Dendritic cell treated with granulocyte-macrophage colony-stimulating factor and Interleukin-4, amounts not matched to agents 40 ng/mL and 50 ng/mL, for 4 days (primary cell): Measurements from ENCODE around the gene NAT14.
"Not testable (repeated sequence)": the region's sequence is repeated elsewhere in the genome, so short reads cannot be mapped to it uniquely, and the experiment has no call there.

Source experiments
- H3K27ac Mint-ChIP-seq: one replicate; pipeline ENCODE4 v1.8.0; 2022; ENCODE audit warnings: mild to moderate bottlenecking, mixed read lengths
- H3K27me3 Mint-ChIP-seq: one replicate; pipeline ENCODE4 v1.8.0; 2022; ENCODE audit warnings: mild to moderate bottlenecking, mixed read lengths
- H3K36me3 Mint-ChIP-seq: one replicate; pipeline ENCODE4 v1.8.0; 2022; ENCODE audit warnings: low read depth, mixed read lengths
- H3K4me1 Mint-ChIP-seq: one replicate; pipeline ENCODE4 v1.8.0; 2022; ENCODE audit warnings: low read depth, mixed read lengths
- H3K4me3 Mint-ChIP-seq: one replicate; pipeline ENCODE4 v1.8.0; 2022; ENCODE audit warnings: mild to moderate bottlenecking, moderate library complexity, mixed read lengths
- H3K9me3 Mint-ChIP-seq: one replicate; pipeline ENCODE4 v1.8.0; 2022; ENCODE audit warnings: mixed read lengths
- intact Hi-C: fragments of 100-400 bp; cut with micrococcal nuclease; formaldehyde crosslinking; loops from one replicate; pipeline ENCODE4 v1.15.0; 2022

NAT14 gene

GRCh38 chr19:55447421-55448174 lies 37.4 kb upstream of the NAT14 start:
- H3K36me3 Mint-ChIP-seq = no peaks in the 10 kb centered on the region
- H3K27me3 Mint-ChIP-seq = peaks cover 55% of the 10 kb centered on the region
- H3K4me3 Mint-ChIP-seq = no peak overlapping the region
- H3K27ac Mint-ChIP-seq = no peak overlapping the region
- intact Hi-C loops = no loop called here
- H3K4me1 Mint-ChIP-seq = peaks cover 12% of the 10 kb centered on the region
- H3K9me3 Mint-ChIP-seq = no peaks in the 10 kb centered on the region

- H3K36me3 Mint-ChIP-seq, H3K27ac Mint-ChIP-seq, H3K4me3 Mint-ChIP-seq, H3K9me3 Mint-ChIP-seq, intact Hi-C loops, H3K4me1 Mint-ChIP-seq: not testable (repeated sequence)
- peaks cover 55% of the 10 kb centered on the region for H3K27me3 Mint-ChIP-seq
These were observed 36.9 kb upstream of the NAT14 start for GRCh38 chr19:55448175-55448490.

DNA sequence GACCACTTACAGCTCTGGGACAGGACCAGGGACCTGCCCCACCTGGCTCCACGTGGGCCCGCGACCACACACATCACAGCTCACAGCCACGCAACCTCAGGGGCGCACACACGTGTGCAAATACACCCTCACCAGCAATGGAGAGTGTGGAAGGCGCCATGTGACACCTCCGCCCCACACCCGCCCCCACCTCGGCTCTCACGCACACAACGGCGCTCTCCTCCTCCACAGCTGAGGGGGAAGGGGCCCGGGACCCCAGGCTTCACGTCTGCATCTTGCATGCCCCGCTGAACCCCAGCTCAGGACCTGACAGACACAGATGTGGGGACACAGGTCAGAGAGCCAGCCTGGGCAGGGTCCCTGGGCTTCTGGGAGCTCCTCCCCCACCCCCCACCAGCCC lies 35.5 kb upstream of the NAT14 start:
- Mint-ChIP-seq H3K4me3 (no peak overlapping the region), H3K27me3 (peaks cover 54% of the 10 kb centered on the region), H3K27ac (no peak overlapping the region), H3K36me3 (peaks cover 18% of the 10 kb centered on the region), H3K9me3 (no peaks in the 10 kb centered on the region), H3K4me1 (peaks cover 5% of the 10 kb centered on the region)
- intact Hi-C loops = no loop called here

GRCh38 chr19:55451163-55451964 lies 33.6 kb upstream of the NAT14 start:
- Mint-ChIP-seq H3K4me1 (peaks cover 14% of the 10 kb centered on the region), H3K4me3 (peak overlapping the region; percentile 45), H3K27me3 (peaks cover 41% of the 10 kb centered on the region), H3K9me3 (no peaks in the 10 kb centered on the region), H3K27ac (no peak overlapping the region), H3K36me3 (peaks cover 37% of the 10 kb centered on the region)
- intact Hi-C loops = no loop called here

- Mint-ChIP-seq H3K36me3 (peaks cover 44% of the 10 kb centered on the region), H3K4me3 (no peak overlapping the region), H3K9me3 (no peaks in the 10 kb centered on the region), H3K27me3 (peaks cover 39% of the 10 kb centered on the region), H3K4me1 (peaks cover 14% of the 10 kb centered on the region), H3K27ac (no peak overlapping the region)
- intact Hi-C loops = no loop called here
These were observed 32.8 kb upstream of the NAT14 start for GRCh38 chr19:55451965-55452748.

GRCh38 chr19:55452749-55453346 lies 32.1 kb upstream of the NAT14 start:
- no peak overlapping the region for H3K4me3 Mint-ChIP-seq
- intact Hi-C loops = no loop called here
- no peaks in the 10 kb centered on the region for H3K9me3 Mint-ChIP-seq
- H3K4me1 Mint-ChIP-seq = peaks cover 14% of the 10 kb centered on the region
- H3K36me3 Mint-ChIP-seq = peaks cover 49% of the 10 kb centered on the region
- no peak overlapping the region for H3K27ac Mint-ChIP-seq
- peaks cover 39% of the 10 kb centered on the region for H3K27me3 Mint-ChIP-seq

- Mint-ChIP-seq H3K9me3 (no peaks in the 10 kb centered on the region), H3K4me3 (no peak overlapping the region), H3K36me3 (peaks cover 51% of the 10 kb centered on the region), H3K4me1 (peaks cover 16% of the 10 kb centered on the region), H3K27me3 (peaks cover 39% of the 10 kb centered on the region), H3K27ac (no peak overlapping the region)
- intact Hi-C loops = no loop called here
These were observed 31.3 kb upstream of the NAT14 start for GRCh38 chr19:55453511-55454260.

DNA sequence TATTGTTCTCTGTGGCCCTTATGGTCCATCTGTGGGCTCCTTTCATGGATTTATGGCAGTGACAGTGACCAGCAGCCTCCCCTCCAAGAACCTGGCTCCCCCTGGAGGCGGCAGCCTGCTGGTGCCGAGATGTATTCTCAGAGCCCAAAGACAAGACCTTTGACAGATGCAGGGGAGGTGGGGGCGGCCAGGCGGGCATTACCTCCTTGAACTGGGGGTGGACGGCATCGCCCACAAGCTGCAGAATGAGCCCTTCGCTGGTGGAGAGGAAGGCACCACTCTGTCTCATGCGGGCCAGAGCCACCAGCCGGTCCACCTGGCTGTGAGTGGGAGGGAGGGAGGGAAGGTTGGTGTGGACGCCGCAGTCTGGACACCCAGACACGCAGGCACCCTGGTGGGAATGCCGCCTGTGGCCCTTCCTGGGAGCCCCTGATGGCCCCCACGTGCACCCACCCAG lies 30.2 kb upstream of the NAT14 start:
- Mint-ChIP-seq H3K27ac (no peak overlapping the region), H3K4me3 (no peak overlapping the region), H3K9me3 (no peaks in the 10 kb centered on the region), H3K27me3 (peaks cover 39% of the 10 kb centered on the region), H3K4me1 (peaks cover 25% of the 10 kb centered on the region), H3K36me3 (peaks cover 51% of the 10 kb centered on the region)
- intact Hi-C loops = no loop called here

- intact Hi-C loops = no loop called here
- no peak overlapping the region for H3K27ac Mint-ChIP-seq
- H3K27me3 Mint-ChIP-seq = peaks cover 35% of the 10 kb centered on the region
These were observed 29.3 kb upstream of the NAT14 start for GRCh38 chr19:55455576-55456235.

GRCh38 chr19:55456347-55456746 lies 28.6 kb upstream of the NAT14 start:
- peaks cover 58% of the 10 kb centered on the region for H3K36me3 Mint-ChIP-seq
- peaks cover 31% of the 10 kb centered on the region for H3K27me3 Mint-ChIP-seq
- H3K27ac Mint-ChIP-seq = no peak overlapping the region
- intact Hi-C loops = no loop called here
- H3K4me3 Mint-ChIP-seq = no peak overlapping the region
- peaks cover 37% of the 10 kb centered on the region for H3K4me1 Mint-ChIP-seq
- H3K9me3 Mint-ChIP-seq = no peaks in the 10 kb centered on the region

More at GRCh38 chr19:55455576-55456235, 29.3 kb upstream of the NAT14 start:
- Mint-ChIP-seq H3K4me1 (peaks cover 34% of the 10 kb centered on the region), H3K36me3 (peaks cover 53% of the 10 kb centered on the region), H3K4me3 (no peak overlapping the region), H3K9me3 (no peaks in the 10 kb centered on the region)

- H3K36me3 Mint-ChIP-seq = peaks cover 56% of the 10 kb centered on the region
- H3K4me1 Mint-ChIP-seq = peaks cover 40% of the 10 kb centered on the region
- no peak overlapping the region for H3K4me3 Mint-ChIP-seq
- H3K27me3 Mint-ChIP-seq = peaks cover 18% of the 10 kb centered on the region
- no peak overlapping the region for H3K27ac Mint-ChIP-seq
- no peaks in the 10 kb centered on the region for H3K9me3 Mint-ChIP-seq
- intact Hi-C loops = no loop called here
These were observed 27.1 kb upstream of the NAT14 start for GRCh38 chr19:55457683-55458457.

DNA sequence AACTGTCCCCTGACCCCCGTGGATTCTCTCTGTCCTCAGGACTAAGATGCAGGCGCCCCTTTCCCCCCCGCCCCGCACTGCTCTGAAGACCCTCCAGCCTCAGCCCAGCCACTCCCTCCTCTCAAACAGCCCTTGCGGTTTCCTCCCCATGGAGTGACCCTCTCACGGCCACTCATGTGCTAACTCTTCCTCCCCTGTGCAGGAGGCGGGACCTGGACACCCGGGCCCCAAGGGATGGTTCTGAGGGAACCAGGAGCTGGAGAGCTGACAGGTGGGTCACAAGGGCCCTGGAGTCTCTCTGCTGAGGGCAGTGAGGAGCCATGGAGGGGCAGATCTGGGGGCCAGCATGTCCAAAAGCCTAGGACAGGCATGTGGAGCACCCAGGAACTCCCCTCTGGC lies 25.4 kb upstream of the NAT14 start:
- H3K36me3 Mint-ChIP-seq = peaks cover 39% of the 10 kb centered on the region
- intact Hi-C loops = no loop called here
- H3K9me3 Mint-ChIP-seq = no peaks in the 10 kb centered on the region
- no peak overlapping the region for H3K27ac Mint-ChIP-seq
- H3K4me3 Mint-ChIP-seq = no peak overlapping the region
- H3K4me1 Mint-ChIP-seq = peaks cover 43% of the 10 kb centered on the region
- H3K27me3 Mint-ChIP-seq = peaks cover 10% of the 10 kb centered on the region
